ENCODE measurements around the gene SMARCA4.

GRCh38 chr19:11019262-11019661, 58.4 kb downstream of the SMARCA4 start:
- TF ChIP-seq POLR2AphosphoS5 (IDR thresholded peaks at IDR 0.05; ENCODE audit: low read depth, low read length), result no peak
- TF ChIP-seq POLR2A (IDR thresholded peaks at IDR 0.05; ENCODE audit: low read depth, low read length), result no peak
